K562 (cell line): ENCODE results near the gene CLDND2. TPM values are rescaled to one million over a fixed set of nuclear protein-coding genes. Genes with fewer than 3 reads are reported as not detected.
A peak's percentile ranks its signal among the peaks of the same experiment; 100 is the strongest.

ENCODE experiments used
- ARID3B ChIP-seq: fragments of 250-450 bp; sonication (Bioruptor Pico); IDR thresholded peaks from 2 replicates; pipeline ENCODE4 v1.4.0; 2020; ENCODE audit warnings: borderline replicate concordance
- CBX2 ChIP-seq: fragments of 200-600 bp; sonication (generic); IDR thresholded peaks from one replicate; pipeline ENCODE4 v1.6.1; 2012; ENCODE audit warnings: mild to moderate bottlenecking, low read length, inconsistent platforms; ENCODE audit not compliant: insufficient read depth, poor library complexity, severe bottlenecking
- ELF1 ChIP-seq: fragments of 200-800 bp; sonication (Bioruptor generic); IDR thresholded peaks from 2 replicates; pipeline ENCODE4 v1.6.1; 2016; ENCODE audit warnings: missing genetic modification characterization, missing compliant biosample characterization
- HSF4 ChIP-seq: fragments of 250-450 bp; sonication (Bioruptor Pico); IDR thresholded peaks from 2 replicates; pipeline ENCODE4 v2.1.2; 2022; ENCODE audit warnings: mild to moderate bottlenecking, moderate library complexity, borderline replicate concordance
- IRF2 ChIP-seq: sonication (generic); formaldehyde crosslinking; IDR thresholded peaks from 2 replicates; pipeline ENCODE4 v1.8.1; 2022; ENCODE audit warnings: mild to moderate bottlenecking, missing genetic modification reagents
- LEF1 ChIP-seq: fragments of 450-650 bp; IDR thresholded peaks from 2 replicates; pipeline ENCODE4 v1.6.1; 2016; ENCODE audit warnings: mild to moderate bottlenecking
- MAFK ChIP-seq: IDR thresholded peaks from 2 replicates; pipeline ENCODE4 v1.6.1; 2011; ENCODE audit warnings: low read length, improper control_type of control experiment
- MAZ ChIP-seq, 2 experiments: fragments of 450-650 bp in 1 of 2; sonication (generic) in 1 of 2; formaldehyde crosslinking; IDR thresholded peaks in 1 of 2; conservative IDR thresholded peaks in 1 of 2; 2 replicates each; pipeline versions ENCODE4 v1.4.0 to v1.5.0; 2020; ENCODE audit warnings: mild to moderate bottlenecking in 1 of 2, missing genetic modification reagents in 1 of 2
- MEF2A ChIP-seq: IDR thresholded peaks from 2 replicates; pipeline ENCODE4 v1.6.1; 2011; ENCODE audit warnings: low read depth, mild to moderate bottlenecking, low read length, moderate library complexity; ENCODE audit not compliant: control insufficient read depth
- MEF2D ChIP-seq: conservative IDR thresholded peaks from 2 replicates; pipeline ENCODE4 v1.6.1; 2016; ENCODE audit warnings: low read depth, missing genetic modification characterization, missing compliant biosample characterization
- MNT ChIP-seq, 2 experiments: fragments of 450-650 bp; conservative IDR thresholded peaks; 2 replicates each; pipeline ENCODE4 v1.6.1; 2017; ENCODE audit warnings: mild to moderate bottlenecking in 2 of 2, moderate library complexity in 2 of 2
- MYBL2 ChIP-seq, 2 experiments: fragments of 450-650 bp in 1 of 2; sonication (generic) in 1 of 2; formaldehyde crosslinking in 1 of 2; IDR thresholded peaks; 2 replicates each; pipeline versions ENCODE4 v1.6.1 to v1.8.1; 2017 to 2022; ENCODE audit warnings: borderline replicate concordance in 1 of 2, inconsistent platforms in 1 of 2, low read depth in 1 of 2, mild to moderate bottlenecking in 1 of 2, missing genetic modification reagents in 1 of 2, moderate library complexity in 1 of 2
- PATZ1 ChIP-seq: fragments of 250-450 bp; sonication (Bioruptor Pico); IDR thresholded peaks from 2 replicates; pipeline ENCODE4 v1.5.0; 2020; ENCODE audit warnings: mild to moderate bottlenecking, borderline replicate concordance
- PRPF4 ChIP-seq: fragments of 200-400 bp; formaldehyde crosslinking; IDR thresholded peaks from one replicate; pipeline ENCODE4 v1.6.1; 2017; ENCODE audit warnings: low read length, low read depth, mild to moderate bottlenecking; ENCODE audit not compliant: insufficient read depth, poor library complexity, severe bottlenecking
- RBM22 ChIP-seq: fragments of 200-400 bp; formaldehyde crosslinking; IDR thresholded peaks from 2 replicates; pipeline ENCODE4 v1.6.1; 2018; ENCODE audit warnings: low read length, low read depth; ENCODE audit not compliant: poor library complexity, severe bottlenecking
- SAP30 ChIP-seq: fragments of 200-600 bp; sonication (generic); IDR thresholded peaks from 2 replicates; pipeline ENCODE4 v1.6.1; 2012; ENCODE audit warnings: borderline replicate concordance, low read depth, mild to moderate bottlenecking, moderate library complexity, low read length, control low read depth, inconsistent platforms; ENCODE audit not compliant: insufficient read depth, poor library complexity, severe bottlenecking
- SMAD2 ChIP-seq: fragments of 150-350 bp; IDR thresholded peaks from 2 replicates; pipeline ENCODE4 v1.6.1; 2014; ENCODE audit warnings: low read depth, mild to moderate bottlenecking, low read length
- XRCC5 ChIP-seq: fragments of 200-400 bp; formaldehyde crosslinking; IDR thresholded peaks from 2 replicates; pipeline ENCODE4 v1.6.1; 2017; ENCODE audit warnings: low read depth, mild to moderate bottlenecking, low read length
- ZC3H11A ChIP-seq: IDR thresholded peaks from 2 replicates; pipeline ENCODE4 v1.6.1; 2012; ENCODE audit warnings: low read depth, low read length, improper control_type of control experiment
- ZNF175 ChIP-seq: fragments of 200-800 bp; sonication (Bioruptor generic); IDR thresholded peaks from 2 replicates; pipeline ENCODE4 v1.6.1; 2016; ENCODE audit warnings: low read depth, mild to moderate bottlenecking, missing genetic modification characterization, missing compliant biosample characterization
- polyA plus RNA-seq, 8 experiments: library from polyadenylated mRNA; depleted of rRNA in 4 of 8; stranded (reverse) in 5 of 8; unstranded in 3 of 8; fragments of >200 nt; fragmentation: Nextera tagmentation in 2 of 8; fragmentation: Illumina TruSeq in 1 of 8; extraction: Ambion mirVana in 2 of 8; extraction: Trizol in 1 of 8; gene quantifications; 2 replicates each; pipeline versions ENCODE4 v1.2.1 to v1.2.3, GENCODE V29; 2011 to 2014; ENCODE audit warnings: inconsistent platforms in 1 of 8, missing spikeins in 1 of 8
- total RNA-seq, 7 experiments: library from RNA; depleted of rRNA in 6 of 7; stranded (reverse); fragments of >200 nt in 6 of 7; fragmentation: Illumina TruSeq in 2 of 7; extraction: Trizol in 2 of 7; gene quantifications; 2 replicates each; pipeline versions ENCODE4 v1.2.1 to v1.2.3, GENCODE V29; 2011 to 2021; ENCODE audit warnings: low replicate concordance in 1 of 7

Gene CLDND2
- total and polyA plus RNA-seq, 9 of the 15 experiments (the other 6 are each of a cell fraction or from before 2014, with no cell fraction given) = 0.45 to 4.0 (median 1.2) TPM; not detected in 3

- TF ChIP-seq SAP30 = no peak
- TF ChIP-seq IRF2 (CRISPR knock-in tag) = no peak
- TF ChIP-seq ARID3B (CRISPR knock-in tag) = no peak
- TF ChIP-seq PRPF4 = no peak
- TF ChIP-seq MAZ (CRISPR knock-in tag; conservative IDR thresholded peaks at IDR 0.05 in 1 of 2, IDR thresholded peaks at IDR 0.05 in 1 of 2) = 0 out of 4 replicates have a peak, but pooled peaks have one; percentile 14 to 19
- TF ChIP-seq LEF1 = peak; percentile 27; the same call in 1 of the 2 replicates
- no peak for TF ChIP-seq HSF4 (CRISPR knock-in tag)
- no peak for TF ChIP-seq MEF2A
- no peak for TF ChIP-seq XRCC5
- no peak for TF ChIP-seq ZNF175 (CRISPR knock-in tag)
- no peak for TF ChIP-seq CBX2
- no peak for TF ChIP-seq MYBL2 (IDR thresholded peaks at IDR 0.05; ENCODE audit: low read depth)
- no peak for TF ChIP-seq MYBL2 (CRISPR knock-in tag; IDR thresholded peaks at IDR 0.05; ENCODE audit: borderline replicate concordance)
- no peak for TF ChIP-seq PATZ1
- no peak for TF ChIP-seq MAFK
- TF ChIP-seq ELF1 = no peak; the same call in 1 of the 2 replicates
- no peak for TF ChIP-seq SMAD2
- no peak for TF ChIP-seq ZC3H11A
- no peak for TF ChIP-seq RBM22
- peak in 1 of 2 experiments; percentile 53; a peak in 3 of 4 replicates for TF ChIP-seq MNT (conservative IDR thresholded peaks at IDR 0.05)
- TF ChIP-seq MEF2D (tag) = 0 out of 2 replicates have a peak, but pooled peaks have one; percentile 41
Measured at GRCh38 chr19:51366389-51367254, 2.2 kb downstream of the CLDND2 start (continued).
